GM18508 (cell line): Measurements from ENCODE around the gene SARDH.
"Not testable (repeated sequence)": the region's sequence is repeated elsewhere in the genome, so short reads cannot be mapped to it uniquely, and the experiment has no call there.

Experiments
- ATAC-seq: cut with Tn5 transposase; IDR thresholded peaks from one replicate; pipeline ENCODE4 v1.9.1; 2021; ENCODE audit warnings: moderate number of reproducible peaks; ENCODE audit not compliant: insufficient read depth, unreplicated experiment

The SARDH gene

DNA sequence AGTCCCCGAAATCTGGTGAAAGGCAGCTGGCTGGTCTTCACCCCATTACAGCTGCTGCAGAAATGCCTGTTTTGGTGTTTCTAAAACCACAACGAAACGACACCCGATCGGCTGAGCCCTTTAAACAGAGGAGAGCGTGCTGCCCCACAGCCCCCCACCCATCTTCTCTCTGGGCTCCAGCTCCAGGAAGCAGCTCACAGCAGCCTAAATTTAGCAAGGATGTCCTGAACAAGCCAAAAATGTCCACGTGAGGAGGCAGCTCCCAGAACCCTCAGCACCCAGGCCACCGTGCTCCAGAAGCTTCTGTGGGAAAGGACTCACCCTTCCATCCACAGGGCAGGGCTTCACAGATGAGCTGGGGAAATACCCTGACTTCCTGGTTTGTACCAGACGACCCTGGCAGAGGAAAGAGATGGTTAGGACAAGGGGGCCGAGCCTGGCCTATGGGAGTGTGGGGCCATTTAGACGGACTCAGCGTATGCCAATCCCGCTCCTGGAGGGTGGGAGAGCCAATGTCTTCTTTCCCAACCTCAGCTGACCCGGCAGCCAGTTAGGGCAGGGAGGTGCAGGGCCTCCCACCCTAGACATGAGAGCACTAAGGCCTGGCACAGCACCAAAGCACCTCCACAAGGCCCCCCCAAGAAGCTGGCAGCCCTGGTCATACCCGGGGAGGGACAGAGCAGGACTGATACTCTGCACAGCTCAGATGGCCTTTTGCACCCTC lies 39.1 kb upstream of the SARDH start:
- ATAC-seq = no peak

DNA sequence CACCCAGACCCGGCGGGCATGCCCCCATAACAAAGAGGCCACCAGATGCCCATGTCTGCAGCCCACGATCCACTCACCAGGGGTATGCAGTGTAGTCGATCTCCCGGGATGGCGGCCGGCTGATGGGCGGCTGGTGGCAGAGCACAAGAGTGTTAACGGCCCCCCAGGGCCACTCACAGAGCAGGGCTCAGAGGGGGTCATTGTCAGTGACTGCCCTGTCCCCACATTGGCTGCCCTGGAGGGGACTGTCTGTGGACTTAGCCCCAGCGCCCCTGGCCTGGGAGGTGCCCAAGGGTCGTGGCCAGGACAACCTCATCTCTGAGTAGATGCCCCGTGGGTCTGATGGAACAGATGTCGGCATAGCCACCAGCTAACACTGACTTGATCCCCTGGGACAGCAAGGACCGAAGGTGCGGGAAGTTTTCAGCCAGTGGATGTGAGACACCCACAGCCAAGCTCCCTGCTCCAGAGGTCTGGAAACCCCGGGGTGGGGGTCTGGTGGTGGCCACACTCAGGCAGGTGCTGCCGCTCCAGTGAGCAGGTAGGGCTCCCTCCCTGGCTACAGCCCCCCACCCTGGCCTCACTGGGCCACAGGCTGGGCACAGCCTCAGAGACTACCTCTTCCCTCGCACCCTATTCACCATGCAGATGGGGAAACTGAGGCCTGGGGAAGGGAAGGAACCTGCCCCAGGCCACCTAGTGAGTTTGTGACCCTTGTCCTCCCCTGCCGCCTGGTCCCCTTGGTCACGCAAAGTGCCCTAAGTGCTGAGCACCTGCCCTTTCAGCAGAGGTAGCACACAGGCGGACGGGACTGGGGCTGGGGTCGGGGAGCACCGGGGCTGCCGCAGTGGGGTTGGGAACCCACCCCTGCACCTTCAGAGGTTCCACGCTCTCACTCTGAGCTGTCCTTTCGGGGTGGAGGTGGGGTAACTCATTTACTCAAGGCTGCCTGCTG lies 38.1 kb upstream of the SARDH start:
- no peak for ATAC-seq

DNA sequence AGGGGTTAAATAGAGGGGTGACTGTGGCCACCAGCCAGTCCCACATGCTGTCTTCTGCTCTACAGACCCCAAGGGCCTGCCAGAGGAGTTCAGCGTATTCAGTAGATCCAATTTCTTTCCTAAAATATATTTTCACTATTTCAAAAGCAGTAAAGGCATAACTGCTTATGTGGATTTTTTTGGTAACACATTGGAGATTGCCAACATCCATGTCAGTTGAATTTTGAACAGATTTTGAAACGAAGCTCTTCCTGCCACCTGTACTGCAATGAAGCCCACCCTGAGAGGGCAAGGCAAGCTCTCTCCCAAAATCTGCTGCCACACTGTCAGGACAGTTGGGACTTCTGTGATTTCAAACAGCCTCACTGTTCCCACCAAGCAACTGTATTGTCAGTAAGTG lies 37.1 kb upstream of the SARDH start:
- ATAC-seq = no peak

DNA sequence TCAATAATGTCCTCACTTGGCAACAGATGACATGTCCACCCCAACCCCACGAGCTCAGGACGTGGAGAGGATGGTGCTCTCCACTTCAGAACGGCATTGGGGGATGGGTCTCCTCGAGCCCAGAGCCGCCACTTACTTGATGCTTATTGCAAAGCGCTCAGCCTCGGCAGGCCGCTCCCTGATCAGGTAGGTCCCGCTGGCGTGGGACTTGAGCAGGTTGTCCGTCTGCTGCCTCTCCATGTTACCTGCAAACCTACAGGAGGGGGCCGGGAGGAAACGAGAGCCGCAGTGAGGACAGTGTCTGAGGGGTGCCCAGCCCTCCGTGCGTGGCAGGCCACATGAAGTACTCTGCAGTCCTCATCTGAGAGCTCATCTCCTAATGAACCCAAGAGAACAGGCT lies 36.6 kb upstream of the SARDH start:
- ATAC-seq = no peak

DNA sequence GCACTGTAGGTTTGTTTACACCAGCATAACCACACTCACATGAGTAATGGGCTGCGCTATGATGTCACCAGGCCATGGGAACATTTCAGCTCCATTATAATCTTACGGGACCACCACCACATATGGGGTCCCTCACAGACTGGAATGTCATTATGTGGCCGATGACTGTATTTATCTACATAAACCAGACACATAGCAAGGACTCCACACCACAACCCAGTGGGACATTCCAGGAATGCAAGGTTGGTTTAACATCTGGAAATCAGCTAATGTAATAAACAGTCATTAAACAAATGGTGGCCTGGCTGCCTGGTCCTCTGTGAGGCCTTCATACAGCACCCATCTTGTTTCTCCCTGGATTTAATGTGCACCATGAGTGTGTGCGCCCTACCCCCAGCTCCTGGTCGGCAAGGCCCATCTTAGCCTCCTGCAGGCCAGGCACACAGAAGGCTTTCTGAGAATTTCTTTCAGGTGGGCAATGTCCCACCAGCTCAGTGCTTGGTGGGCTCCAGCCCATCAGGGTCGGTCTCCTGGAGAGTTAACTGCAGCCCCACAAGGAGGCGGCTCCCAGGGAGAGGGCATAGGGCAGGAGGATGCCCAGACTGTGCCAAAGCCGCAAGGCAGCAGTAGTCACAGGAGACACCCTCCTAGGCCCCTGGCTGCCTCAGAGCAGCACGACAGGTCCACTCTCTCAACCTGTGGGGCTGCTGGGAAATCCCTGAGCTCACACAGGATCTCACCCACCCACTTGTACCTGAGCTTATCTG lies 35.9 kb upstream of the SARDH start:
- ATAC-seq = no peak

DNA sequence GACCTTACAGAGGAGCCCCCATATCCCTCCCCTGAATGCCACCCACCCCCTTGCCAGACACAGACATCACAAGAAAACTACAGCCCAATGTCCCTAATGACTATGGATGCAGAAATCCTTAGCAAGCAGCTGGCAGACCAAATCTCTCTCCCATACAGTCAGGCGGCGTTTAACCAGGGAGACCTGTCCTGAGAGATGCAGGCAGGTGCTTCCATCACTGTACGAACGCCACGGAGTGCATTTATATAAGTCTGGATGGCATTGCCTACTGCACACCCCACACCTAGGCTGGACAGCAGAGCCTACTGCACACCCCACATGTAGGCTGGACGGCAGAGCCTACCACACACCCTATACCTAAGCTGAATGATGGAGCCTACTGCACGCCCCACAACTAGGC lies 34.4 kb upstream of the SARDH start:
- no peak for ATAC-seq

DNA sequence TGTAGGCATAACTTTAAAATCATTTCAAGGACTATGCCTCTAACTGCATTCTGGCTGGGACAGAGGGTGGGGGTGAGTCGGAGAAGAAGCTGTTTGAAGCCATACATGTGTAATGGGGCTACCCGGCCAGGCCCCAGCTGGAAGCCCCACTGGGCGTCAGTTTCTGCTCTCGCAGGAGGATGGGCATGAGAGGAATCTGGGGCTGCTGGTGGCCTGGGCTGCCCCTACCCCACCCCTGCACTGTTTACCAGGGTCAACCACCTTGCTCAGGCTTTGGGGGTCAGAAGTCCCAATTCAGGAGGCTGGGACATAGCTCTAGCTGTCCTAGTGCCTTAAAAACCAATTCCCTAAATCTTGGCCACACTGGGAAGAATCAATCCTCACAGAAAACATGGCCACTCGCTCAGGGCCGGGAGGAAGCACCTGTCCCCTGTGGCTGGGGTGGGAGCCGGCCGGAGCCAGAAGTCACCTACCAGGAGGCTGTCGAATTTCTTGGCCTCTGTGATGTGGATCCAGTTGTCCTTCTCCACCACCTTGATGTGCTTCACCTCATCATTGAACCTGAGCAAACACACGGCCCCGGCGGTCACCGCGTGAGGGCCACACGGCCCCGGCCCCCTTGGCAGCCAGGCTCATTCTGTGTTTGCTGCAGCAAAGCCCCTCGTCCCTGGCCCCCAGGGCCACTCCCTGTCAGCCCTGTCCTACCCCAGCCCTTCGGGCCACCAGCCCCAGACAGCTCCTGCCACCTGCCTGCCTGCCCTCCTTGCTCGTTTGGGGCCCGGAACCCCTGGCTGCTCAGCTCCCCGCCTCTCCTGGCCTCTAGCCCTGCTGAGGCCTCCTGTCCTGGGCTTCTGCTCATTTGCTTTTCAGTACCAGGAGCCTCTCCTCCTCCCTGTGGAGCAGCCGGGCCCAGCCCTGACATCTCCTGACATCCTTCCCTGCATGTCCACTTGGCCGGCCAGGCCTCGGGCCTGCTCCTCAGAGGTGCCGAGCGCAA lies 33.6 kb upstream of the SARDH start:
- no peak for ATAC-seq

DNA sequence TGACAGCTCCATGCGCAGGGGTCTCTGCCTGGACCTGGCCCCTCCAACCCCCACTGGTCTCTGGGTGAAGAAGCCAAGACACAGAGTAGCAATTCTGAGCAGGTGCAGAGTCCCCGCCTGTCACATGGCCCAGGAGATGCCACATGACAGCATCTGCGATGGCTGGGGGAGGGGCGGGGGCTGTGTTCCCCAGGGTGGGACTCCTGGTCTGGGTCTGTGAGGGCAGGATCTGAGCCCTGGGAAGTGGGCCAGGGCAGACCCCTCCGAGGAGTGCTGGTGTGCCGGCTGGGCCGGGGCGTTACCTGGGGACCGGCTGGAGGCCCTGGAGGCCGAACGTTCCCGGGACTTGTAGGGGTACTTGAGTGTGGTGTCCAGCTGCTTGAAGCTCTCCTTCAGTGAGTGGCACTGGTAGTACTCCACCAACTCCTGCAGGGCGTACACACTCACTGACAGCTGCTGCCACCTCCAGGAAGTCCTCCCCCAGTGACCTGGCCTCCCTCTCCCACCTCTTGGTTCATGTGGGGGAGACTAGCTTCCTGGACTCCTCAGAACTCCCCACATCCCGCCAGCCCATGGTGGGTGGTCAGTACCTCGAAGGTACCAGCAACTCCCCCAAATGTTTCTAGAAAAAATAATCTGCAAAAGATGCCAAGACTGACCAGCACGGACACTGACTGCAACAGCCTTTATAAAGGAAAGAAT lies 32.1 kb upstream of the SARDH start:
- ATAC-seq = no peak

DNA sequence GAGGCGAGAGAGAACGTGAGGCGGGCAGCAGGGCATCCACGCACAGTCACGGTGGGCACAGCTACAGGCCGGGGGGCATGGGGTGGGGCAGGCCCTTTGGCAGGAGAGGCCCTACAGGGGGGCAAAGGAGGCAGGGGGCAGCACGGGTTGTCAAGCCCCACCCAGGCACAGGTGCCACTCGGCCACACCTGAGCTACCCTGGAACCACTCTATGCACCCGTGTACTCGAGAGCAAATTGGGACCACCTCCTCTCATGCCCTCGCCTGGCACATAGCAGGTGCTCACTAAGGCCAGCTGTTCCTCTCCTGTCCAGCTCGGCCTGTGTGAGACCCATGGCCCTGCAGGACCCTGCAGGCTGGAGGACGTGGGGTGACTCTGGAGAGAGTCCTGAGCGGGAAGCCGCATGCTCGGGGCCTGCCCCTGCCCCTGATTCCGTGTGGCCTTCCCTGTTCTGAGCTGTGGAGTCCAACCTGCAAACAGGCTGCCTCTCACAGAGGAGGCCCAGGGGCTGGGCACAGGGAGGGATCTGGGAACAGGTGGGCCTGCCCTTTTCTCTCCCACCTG lies 31.4 kb upstream of the SARDH start:
- ATAC-seq = no peak

DNA sequence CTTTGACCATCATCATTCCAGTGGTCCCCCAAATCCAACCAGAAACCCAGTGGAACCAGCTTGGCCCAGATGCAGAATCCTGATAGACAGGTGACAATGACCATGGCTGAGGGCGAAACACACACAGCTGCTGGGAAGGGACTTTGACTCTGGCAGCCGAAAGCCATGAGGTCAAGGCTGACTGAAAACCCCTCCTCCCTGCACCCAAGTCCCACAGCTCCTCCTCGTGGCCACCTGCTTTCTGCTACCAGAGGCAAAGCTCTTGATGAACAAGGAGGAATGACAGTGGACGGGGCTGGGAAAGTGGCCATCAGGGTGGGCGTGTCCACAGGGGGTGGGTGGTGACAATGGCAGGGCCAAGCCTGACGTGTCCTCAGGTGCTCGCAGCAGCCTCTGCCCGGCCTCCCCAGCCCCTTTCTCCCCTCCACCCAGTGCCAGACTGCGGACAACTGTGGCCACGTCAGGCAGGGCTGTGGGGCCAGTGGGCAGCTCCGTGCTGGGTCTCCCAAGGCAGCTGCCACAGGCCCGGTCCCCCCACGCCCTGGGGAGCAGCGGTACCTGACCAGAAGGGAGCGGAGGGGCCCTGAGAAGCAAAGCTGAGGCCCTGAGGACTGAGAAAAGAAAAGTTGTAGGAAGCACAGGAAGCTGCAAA lies 30.8 kb upstream of the SARDH start:
- ATAC-seq = no peak

DNA sequence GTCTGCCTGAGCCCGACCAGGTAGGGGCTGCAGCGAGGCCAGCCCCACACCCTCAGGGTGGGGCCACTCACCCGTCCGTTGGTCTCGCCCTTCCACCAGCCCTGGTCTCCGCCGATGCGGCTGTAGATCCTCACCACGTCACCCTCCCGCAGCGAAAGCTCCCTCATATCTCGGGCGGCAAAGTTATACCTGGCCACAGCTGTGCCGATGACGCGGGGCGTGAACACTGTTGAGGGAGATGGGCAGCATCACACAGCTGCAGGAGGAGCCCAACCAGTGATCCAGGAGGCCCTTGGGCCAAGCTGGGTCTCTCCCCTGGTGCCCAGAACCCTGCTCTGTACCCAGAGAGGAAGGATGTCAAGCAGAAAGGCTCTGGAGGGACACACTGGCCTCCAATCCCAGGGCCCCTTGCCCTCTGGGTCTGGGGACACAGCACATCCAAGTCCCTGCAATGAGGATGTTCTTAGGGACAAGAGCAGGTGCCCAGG lies 30.3 kb upstream of the SARDH start:
- no peak for ATAC-seq

DNA sequence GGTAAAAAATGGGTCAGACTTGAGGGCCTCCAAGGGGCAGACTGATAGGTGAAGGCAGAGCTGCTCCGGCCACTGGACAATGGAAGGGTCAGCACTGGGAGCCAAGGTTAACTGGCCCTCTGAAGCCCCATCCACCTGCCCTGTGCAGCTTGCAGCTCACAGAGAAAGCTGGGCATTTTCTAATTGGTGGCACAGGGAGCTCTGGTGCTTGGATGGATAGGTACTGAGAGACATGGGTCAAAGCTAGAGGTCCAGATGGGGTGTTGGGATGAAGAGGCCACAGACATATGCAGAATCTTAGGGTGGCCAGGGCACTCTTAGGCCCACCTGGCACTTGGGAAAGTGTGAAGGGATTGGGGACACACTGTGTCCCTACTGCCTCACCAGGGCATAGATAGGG lies 29.5 kb upstream of the SARDH start:
- no peak for ATAC-seq

DNA sequence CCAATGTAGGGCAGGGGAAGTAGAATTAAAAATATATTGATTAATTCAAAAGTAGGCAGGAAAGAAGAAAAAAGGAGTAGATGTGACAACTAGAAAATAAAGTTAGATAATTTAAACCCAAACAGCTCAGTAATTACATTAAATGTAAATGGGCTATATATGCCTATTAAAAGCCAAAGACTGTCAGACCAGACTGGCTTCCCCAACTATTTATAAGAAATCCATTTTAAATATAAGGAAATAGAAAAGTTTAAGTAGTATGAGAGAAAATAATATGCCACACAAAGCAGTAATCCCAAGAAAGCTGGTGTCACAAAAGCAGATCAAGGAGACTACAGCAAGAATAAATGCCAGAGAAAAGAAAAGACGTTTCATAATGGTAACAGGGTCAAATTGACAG lies 28.9 kb upstream of the SARDH start:
- ATAC-seq = no peak

DNA sequence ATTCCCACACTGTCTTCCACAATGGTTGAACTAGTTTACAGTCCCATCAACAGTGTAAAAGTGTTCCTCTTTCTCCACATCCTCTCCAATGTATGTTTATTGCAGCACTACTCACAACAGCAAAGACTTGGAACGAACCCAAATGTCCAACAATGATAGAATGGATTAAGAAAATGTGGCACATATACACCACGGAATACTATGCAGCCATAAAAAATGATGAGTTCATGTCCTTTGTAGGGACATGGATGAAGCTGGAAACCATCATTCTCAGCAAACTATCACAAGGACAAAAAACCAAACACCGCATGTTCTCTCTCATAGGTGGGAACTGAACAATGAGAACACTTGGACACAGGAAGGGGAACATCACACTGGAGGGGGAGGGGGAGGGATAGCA lies 28.1 kb upstream of the SARDH start:
- ATAC-seq = not testable (repeated sequence)

DNA sequence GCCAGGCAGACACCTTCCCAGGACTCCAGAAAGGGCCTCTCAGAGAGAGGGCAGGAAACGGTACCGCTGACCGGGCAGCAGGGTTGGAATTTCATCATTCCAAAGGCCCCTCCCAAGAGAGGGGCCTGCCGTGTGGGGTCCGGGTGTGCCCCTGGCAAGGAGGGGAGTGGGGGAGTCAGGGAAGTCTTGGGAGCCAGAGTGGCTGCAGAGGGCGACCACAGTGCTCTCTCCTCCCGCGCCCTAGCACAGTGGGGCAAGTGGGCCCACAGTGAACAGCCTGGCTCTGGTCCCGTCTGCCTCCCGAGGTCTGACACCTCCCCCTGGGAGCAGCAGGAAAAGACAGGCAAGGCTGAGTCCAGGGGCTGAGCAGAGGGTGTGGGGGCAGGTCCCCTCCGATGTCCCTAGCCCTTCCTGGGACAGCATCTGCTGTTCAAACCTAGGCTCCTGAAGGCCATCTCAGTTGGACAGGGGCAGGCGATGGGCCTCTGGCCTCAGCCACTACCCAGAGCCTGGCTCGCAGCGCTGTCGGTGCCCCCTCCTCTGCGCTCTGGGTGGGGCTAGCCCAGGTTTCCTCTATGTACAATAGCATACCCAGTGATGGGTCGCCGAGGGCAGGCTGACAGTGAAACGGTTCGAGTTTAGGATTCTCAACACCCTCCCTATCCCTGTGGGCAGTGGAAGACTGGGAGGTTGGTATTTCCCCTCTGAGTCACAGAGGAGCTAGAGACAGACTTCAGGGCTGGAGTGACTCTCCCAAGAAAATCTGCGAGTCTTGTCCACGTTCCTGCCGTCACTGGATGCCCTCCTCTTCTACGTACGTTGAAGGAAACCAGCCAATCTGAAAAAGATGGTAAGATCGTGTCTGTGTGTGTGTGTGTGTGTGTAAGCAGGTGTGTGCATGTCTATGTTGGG lies 25.4 kb upstream of the SARDH start:
- ATAC-seq = no peak

DNA sequence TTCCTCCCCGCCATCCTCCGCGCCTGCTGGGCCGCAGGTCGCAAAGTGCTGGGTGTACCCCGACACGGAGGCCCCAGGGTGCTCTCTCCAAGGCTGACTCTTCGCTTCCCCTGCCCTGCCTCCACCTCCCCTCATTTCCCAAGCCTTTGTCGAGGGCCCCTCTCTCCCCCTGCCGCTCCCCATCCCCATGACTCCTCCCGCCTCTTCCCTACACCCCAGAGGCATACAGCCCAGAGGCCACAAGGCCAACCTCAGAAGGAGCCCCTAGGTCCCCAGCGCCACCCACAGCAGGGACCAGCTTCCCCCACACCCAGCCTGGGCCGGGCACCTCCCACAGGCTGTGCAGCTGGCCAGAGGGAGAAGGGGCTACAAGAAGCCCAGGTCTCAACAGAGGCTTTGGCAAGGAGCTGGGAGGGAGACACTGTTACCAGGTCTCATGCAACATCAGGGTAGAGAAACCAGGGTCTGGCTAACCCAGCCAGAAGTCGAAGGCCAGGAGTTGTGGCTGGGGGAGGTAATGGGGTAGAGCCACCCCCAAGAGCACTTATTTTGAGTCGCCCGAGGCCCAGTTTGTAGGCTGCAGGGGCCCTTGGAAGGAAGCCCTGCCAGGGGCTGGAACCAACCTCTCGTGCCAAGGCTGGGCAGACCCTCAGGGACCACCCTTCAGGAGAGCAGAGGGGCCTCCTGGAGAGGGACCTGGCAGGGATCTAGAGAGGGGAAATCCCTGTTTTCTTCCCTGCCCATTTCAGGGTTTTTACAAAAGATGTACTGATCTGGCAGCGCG lies 24.5 kb upstream of the SARDH start:
- no peak for ATAC-seq
